Activated gamma-delta T cell treated with anti-CD3 and anti-CD28 coated beads, Interleukin-2, amount 50 U/mL, for 16 hours (primary cell): ENCODE results near the gene FAM228A.
"Not testable (repeated sequence)": the region's sequence is repeated elsewhere in the genome, so short reads cannot be mapped to it uniquely, and the experiment has no call there.

Experiments used
- DNase-seq: peaks from one replicate; pipeline ENCODE4 v3.0.0-alpha.2; 2020; ENCODE audit warnings: low read depth

The FAM228A gene

GRCh38 chr2:24174851-24175277, at the start of gene FAM228A:
Gene FAM228A, plus strand, starts transcription at chr2:24175053. Its CDS starts 428 bp downstream, at chr2:24175481.
- no peak for DNase-seq

- no peak for DNase-seq
These were observed 48.9 kb upstream of the FAM228A start for GRCh38 chr2:24125956-24126355.

- DNase-seq = no peak
These were observed 42.3 kb upstream of the FAM228A start for GRCh38 chr2:24132543-24132942.

- DNase-seq = not testable (repeated sequence)
These were observed 34.5 kb upstream of the FAM228A start for GRCh38 chr2:24140305-24140704.

GRCh38 chr2:24147364-24147763, 27.5 kb upstream of the FAM228A start:
- DNase-seq = no peak

- DNase-seq = no peak
These were observed 22.2 kb upstream of the FAM228A start for GRCh38 chr2:24152413-24153197.

- DNase-seq = no peak
These were observed 21.4 kb upstream of the FAM228A start for GRCh38 chr2:24153478-24153877.

- no peak for DNase-seq
These were observed 16.7 kb upstream of the FAM228A start for GRCh38 chr2:24158131-24158530.

- no peak for DNase-seq
These were observed 15.1 kb upstream of the FAM228A start for GRCh38 chr2:24159708-24160107.

- no peak for DNase-seq
These were observed 14.1 kb upstream of the FAM228A start for GRCh38 chr2:24160761-24161160.

- DNase-seq = no peak
These were observed 12.4 kb upstream of the FAM228A start for GRCh38 chr2:24162494-24162893.

GRCh38 chr2:24163186-24163585, 11.7 kb upstream of the FAM228A start:
- no peak for DNase-seq

- DNase-seq = no peak
These were observed 11.3 kb upstream of the FAM228A start for GRCh38 chr2:24163601-24164000.

- peak; percentile 17 for DNase-seq
These were observed 10.4 kb upstream of the FAM228A start for GRCh38 chr2:24164416-24164973.

GRCh38 chr2:24169023-24169422, 5.8 kb upstream of the FAM228A start:
- DNase-seq = no peak

GRCh38 chr2:24175631-24176187, 856 bp downstream of the FAM228A start:
- no peak for DNase-seq

GRCh38 chr2:24176326-24176725, 1.5 kb downstream of the FAM228A start:
- DNase-seq = no peak

- no peak for DNase-seq
These were observed 4.8 kb downstream of the FAM228A start for GRCh38 chr2:24179683-24180082.

GRCh38 chr2:24181849-24182248, 7.0 kb downstream of the FAM228A start:
- DNase-seq = no peak

GRCh38 chr2:24182507-24182906, 7.7 kb downstream of the FAM228A start:
- no peak for DNase-seq

- no peak for DNase-seq
These were observed 8.7 kb downstream of the FAM228A start for GRCh38 chr2:24183366-24184069.

- DNase-seq = no peak
These were observed 14.7 kb downstream of the FAM228A start for GRCh38 chr2:24189551-24189950.

- no peak for DNase-seq
These were observed 15.7 kb downstream of the FAM228A start for GRCh38 chr2:24190503-24190902.
